T-helper 1 cell treated with Interleukin-12 subunit alpha and Interleukin-12 subunit beta and Interleukin-4 antibody, amounts not matched to agents 30 μg/mL and 1 μg/mL, for 36 hours (primary cell): Measurements from ENCODE around the gene TMIGD3.

Source experiments
- H3K27ac Mint-ChIP-seq: one replicate; pipeline ENCODE4 v1.8.0; 2021; ENCODE audit warnings: mild to moderate bottlenecking, mixed read lengths
- H3K27me3 Mint-ChIP-seq: one replicate; pipeline ENCODE4 v1.8.0; 2021; ENCODE audit warnings: low read depth, mixed read lengths
- H3K36me3 Mint-ChIP-seq: one replicate; pipeline ENCODE4 v1.8.0; 2021; ENCODE audit warnings: low read depth, mixed read lengths
- H3K4me1 Mint-ChIP-seq: one replicate; pipeline ENCODE4 v1.8.0; 2021; ENCODE audit warnings: low read depth, mixed read lengths
- H3K4me3 Mint-ChIP-seq: one replicate; pipeline ENCODE4 v1.8.0; 2021; ENCODE audit warnings: mild to moderate bottlenecking, moderate library complexity, mixed read lengths
- H3K9me3 Mint-ChIP-seq: one replicate; pipeline ENCODE4 v1.8.0; 2021; ENCODE audit warnings: mixed read lengths

Gene TMIGD3

DNA sequence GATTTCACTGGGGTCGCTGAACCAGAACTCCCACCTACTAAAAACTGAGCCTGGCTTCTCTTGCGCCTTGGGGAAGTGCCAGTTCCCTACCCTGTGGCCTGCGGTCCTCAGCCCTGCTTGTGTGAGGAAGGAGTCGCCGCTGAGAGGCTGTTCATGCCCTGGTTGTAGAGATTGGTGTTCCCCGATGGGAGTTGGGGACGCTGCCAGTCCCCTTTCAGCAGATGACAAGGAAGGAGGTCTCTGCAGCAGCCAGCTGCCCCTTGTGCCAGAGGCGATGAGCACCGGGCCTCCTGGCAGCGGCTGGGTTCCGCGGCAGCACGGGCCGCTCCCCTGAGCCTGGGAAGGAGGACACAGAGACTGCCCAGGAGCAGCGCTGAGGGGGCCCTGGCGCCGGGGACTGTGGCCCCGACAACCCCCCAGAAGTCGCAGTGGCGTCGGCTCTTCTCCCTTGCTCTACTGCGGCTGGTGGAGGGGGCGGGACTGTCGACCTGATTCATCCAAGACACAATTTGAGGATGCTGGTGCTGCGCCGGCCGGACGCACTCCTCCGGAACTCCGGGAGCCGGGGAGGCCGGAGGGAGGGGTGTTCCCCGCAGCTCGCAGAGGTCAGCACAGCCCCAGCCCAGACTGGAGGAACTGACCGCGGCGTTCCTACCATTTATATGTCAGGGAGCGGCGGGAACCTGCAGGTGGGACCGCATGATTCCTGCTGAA is 12.0 kb upstream of the TMIGD3 start:
- H3K4me1 Mint-ChIP-seq, result peaks cover 39% of the 10 kb centered on the region
- no peaks in the 10 kb centered on the region for H3K36me3 Mint-ChIP-seq
- no peak overlapping the region for H3K4me3 Mint-ChIP-seq
- no peaks in the 10 kb centered on the region for H3K27me3 Mint-ChIP-seq
- H3K9me3 Mint-ChIP-seq, result no peaks in the 10 kb centered on the region
- H3K27ac Mint-ChIP-seq, result no peak overlapping the region

GRCh38 chr1:111513410-111514020 is 10.1 kb upstream of the TMIGD3 start:
- H3K36me3 Mint-ChIP-seq, result no peaks in the 10 kb centered on the region
- H3K9me3 Mint-ChIP-seq, result no peaks in the 10 kb centered on the region
- H3K27ac Mint-ChIP-seq, result no peak overlapping the region
- H3K27me3 Mint-ChIP-seq, result no peaks in the 10 kb centered on the region
- H3K4me3 Mint-ChIP-seq, result no peak overlapping the region
- peaks cover 44% of the 10 kb centered on the region for H3K4me1 Mint-ChIP-seq

DNA sequence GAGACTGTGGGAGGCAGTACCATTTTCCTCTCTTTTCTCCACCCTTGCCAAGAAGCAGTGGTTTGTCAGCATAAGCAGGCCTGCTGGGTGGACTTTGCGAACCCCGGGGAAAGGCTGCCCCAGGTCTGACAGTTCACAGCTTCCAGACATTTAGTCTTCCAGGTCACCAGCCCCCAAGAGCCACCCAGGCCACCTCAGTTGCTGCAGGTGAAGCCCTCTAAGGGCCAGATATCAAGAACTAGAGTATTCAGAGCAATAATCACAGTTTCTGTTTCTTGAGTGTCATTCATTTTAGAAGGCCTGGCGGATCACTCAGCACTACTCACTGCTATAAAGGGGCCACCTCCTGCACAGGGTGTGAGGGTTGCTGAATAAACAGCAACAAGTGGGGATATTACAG is 9.5 kb upstream of the TMIGD3 start:
- no peak overlapping the region for H3K4me3 Mint-ChIP-seq
- no peak overlapping the region for H3K27ac Mint-ChIP-seq
- peaks cover 47% of the 10 kb centered on the region for H3K4me1 Mint-ChIP-seq
- no peaks in the 10 kb centered on the region for H3K9me3 Mint-ChIP-seq
- H3K27me3 Mint-ChIP-seq, result no peaks in the 10 kb centered on the region
- no peaks in the 10 kb centered on the region for H3K36me3 Mint-ChIP-seq

GRCh38 chr1:111512132-111512889 is 8.9 kb upstream of the TMIGD3 start:
- H3K4me3 Mint-ChIP-seq, result no peak overlapping the region
- H3K4me1 Mint-ChIP-seq, result peaks cover 47% of the 10 kb centered on the region
- no peaks in the 10 kb centered on the region for H3K9me3 Mint-ChIP-seq
- H3K27me3 Mint-ChIP-seq, result no peaks in the 10 kb centered on the region
- no peaks in the 10 kb centered on the region for H3K36me3 Mint-ChIP-seq
- no peak overlapping the region for H3K27ac Mint-ChIP-seq

DNA sequence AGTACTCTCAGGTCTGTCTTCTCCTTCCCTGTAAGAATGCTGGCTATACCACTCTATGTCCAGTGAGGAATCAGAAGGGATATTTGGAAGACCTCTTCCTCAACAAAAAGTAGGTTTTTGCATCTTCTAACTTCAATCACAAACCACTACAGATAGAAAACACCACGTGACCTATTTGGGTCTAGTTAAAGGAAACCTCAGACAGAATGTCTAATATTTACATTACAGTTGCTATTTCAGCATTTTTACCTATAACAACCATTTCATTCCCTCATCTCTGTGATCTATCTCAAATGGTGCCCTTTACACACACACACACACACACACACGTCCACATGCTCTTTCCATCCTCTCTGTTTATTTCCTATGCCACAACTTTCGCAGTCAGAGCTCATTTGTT is 7.9 kb upstream of the TMIGD3 start:
- Mint-ChIP-seq H3K9me3 (no peaks in the 10 kb centered on the region), H3K27me3 (no peaks in the 10 kb centered on the region), H3K36me3 (no peaks in the 10 kb centered on the region), H3K4me1 (peaks cover 42% of the 10 kb centered on the region), H3K27ac (no peak overlapping the region), H3K4me3 (no peak overlapping the region)

GRCh38 chr1:111509997-111510375 is 6.6 kb upstream of the TMIGD3 start:
- no peaks in the 10 kb centered on the region for H3K9me3 Mint-ChIP-seq
- H3K27ac Mint-ChIP-seq, result no peak overlapping the region
- H3K36me3 Mint-ChIP-seq, result no peaks in the 10 kb centered on the region
- H3K27me3 Mint-ChIP-seq, result no peaks in the 10 kb centered on the region
- no peak overlapping the region for H3K4me3 Mint-ChIP-seq
- peaks cover 48% of the 10 kb centered on the region for H3K4me1 Mint-ChIP-seq

- Mint-ChIP-seq H3K4me1 (peaks cover 58% of the 10 kb centered on the region), H3K36me3 (no peaks in the 10 kb centered on the region), H3K27ac (peak overlapping the region; percentile 95), H3K9me3 (no peaks in the 10 kb centered on the region), H3K27me3 (no peaks in the 10 kb centered on the region), H3K4me3 (peak overlapping the region; percentile 80)
Observed at GRCh38 chr1:111507411-111508201, 4.2 kb upstream of the TMIGD3 start.

DNA sequence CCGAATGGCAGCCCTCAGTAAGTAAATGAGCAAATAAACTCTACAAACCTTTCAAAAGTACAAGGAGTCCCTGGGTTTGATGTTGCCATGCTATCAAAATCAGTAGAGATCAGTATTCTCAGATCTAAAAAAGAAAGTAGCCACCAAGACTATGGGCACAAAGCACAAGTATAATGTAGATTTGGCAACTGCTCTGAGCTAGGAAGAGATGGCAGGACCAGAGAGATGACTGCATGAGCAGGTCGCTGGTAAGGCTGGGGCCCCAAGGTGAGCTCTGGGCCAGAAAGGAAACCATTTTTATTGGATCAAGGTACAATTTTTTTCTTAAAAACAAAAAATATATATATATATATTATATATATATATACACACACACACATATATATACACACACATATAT is 3.1 kb upstream of the TMIGD3 start:
- H3K36me3 Mint-ChIP-seq, result no peaks in the 10 kb centered on the region
- H3K4me1 Mint-ChIP-seq, result peaks cover 55% of the 10 kb centered on the region
- H3K9me3 Mint-ChIP-seq, result no peaks in the 10 kb centered on the region
- peak overlapping the region; percentile 40 for H3K4me3 Mint-ChIP-seq
- no peaks in the 10 kb centered on the region for H3K27me3 Mint-ChIP-seq
- peak overlapping the region; percentile 83 for H3K27ac Mint-ChIP-seq

DNA sequence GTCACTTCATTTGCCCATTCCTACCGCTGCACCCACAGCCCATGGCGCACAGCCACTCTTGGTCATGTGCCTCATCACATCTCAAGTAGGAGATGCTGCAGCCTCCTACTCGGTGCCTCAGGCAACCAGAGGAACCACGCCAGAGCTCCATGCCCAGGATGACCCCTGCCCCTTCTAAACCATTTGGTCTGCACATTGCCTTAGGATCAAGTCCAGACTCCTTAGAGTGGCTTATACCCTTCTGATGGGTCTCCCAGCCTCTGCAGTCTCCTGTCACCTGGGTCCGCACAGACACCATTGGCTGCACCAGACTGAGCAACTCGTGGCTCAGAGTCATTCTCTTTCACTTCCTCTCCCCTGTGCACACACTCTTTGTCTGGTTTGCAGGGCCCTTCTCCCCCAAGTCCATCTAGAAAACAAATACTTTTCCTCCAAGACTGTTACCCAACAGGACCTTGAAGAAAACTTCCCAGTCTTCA is 2.2 kb upstream of the TMIGD3 start:
- Mint-ChIP-seq H3K27me3 (no peaks in the 10 kb centered on the region), H3K27ac (peak overlapping the region; percentile 83), H3K9me3 (no peaks in the 10 kb centered on the region), H3K4me3 (peak overlapping the region; percentile 40), H3K36me3 (peaks cover 2% of the 10 kb centered on the region), H3K4me1 (peaks cover 59% of the 10 kb centered on the region)

DNA sequence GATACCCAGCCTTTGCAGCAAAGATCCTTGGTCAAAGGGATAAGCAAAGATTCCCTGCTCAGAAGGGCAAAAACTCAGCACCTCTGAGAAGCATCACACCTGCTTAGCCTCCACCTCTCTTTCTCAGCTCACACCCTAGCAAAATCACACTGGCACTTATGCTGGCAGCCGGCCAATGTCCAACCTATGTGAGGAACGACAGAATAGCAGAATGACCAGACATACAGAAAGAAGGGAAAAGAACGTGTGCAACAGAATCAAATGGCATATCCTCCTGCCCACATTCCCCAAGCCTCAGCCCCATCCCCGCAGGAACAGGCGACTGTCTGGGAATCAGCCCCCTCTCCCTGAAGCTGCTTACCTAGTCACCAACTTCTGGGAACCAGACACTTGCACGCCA is 664 bp upstream of the TMIGD3 start:
- H3K36me3 Mint-ChIP-seq, result peaks cover 5% of the 10 kb centered on the region
- H3K4me1 Mint-ChIP-seq, result peaks cover 58% of the 10 kb centered on the region
- no peak overlapping the region for H3K4me3 Mint-ChIP-seq
- H3K27ac Mint-ChIP-seq, result no peak overlapping the region
- H3K27me3 Mint-ChIP-seq, result peaks cover 5% of the 10 kb centered on the region
- peaks cover 8% of the 10 kb centered on the region for H3K9me3 Mint-ChIP-seq

DNA sequence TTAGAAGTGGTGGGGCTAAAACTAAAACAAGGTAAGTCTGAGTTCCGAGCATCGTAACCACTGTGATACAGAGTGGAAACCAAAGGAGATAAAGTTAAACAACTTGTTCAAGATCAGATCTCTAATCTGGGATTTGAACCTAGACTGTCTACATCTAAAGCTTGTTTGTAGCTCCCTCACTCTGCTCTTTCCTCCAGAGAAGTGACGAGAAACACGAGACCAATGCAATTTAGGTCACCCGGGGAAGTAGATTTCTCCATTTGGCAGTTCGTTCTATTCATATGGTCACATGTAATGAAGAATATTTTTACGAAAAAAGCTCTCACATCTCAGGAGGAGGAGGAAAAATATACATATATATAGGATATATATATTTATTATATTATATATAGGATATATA is 1.8 kb downstream of the TMIGD3 start:
- H3K4me3 Mint-ChIP-seq, result no peak overlapping the region
- peaks cover 56% of the 10 kb centered on the region for H3K4me1 Mint-ChIP-seq
- no peak overlapping the region for H3K27ac Mint-ChIP-seq
- peaks cover 8% of the 10 kb centered on the region for H3K27me3 Mint-ChIP-seq
- peaks cover 13% of the 10 kb centered on the region for H3K36me3 Mint-ChIP-seq
- peaks cover 22% of the 10 kb centered on the region for H3K9me3 Mint-ChIP-seq

DNA sequence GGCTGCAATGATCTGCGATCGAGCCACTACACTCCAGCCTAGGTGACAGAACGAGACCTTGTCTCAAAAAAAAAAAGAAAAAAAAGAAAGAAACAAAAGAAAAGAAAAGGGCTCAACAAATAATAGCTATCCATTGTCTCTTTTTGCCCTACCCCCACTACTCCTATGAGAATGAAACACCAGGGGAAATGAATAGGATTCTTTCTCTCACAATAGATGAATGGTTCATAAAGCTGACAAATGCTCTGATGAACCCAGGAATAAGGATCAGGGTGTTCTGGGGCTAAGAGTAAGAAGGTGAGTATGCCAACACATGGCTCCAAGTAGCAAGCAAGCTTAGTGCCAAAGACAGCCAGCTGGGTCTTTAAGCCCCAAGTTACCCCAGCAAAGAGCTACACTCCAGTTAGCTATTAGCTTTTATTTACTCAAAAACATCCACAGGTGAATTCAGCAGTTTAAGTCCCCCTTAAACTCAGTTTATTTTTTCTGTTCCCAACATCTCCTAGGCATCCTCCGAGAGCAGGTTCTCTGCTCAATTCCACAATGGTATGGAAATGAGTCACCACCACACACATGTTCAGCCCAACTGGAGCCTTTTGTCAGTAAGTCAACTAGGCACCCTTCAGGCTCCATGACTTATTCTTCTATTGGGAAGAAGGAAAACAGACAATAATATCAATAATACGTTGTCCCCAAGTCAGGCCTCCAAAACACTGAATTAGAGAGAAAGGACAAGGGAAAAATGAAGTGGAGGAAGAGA is 4.2 kb downstream of the TMIGD3 start:
- peaks cover 12% of the 10 kb centered on the region for H3K27me3 Mint-ChIP-seq
- H3K36me3 Mint-ChIP-seq, result peaks cover 26% of the 10 kb centered on the region
- no peak overlapping the region for H3K27ac Mint-ChIP-seq

GRCh38 chr1:111497592-111497991 is 5.8 kb downstream of the TMIGD3 start:
- Mint-ChIP-seq H3K9me3 (peaks cover 52% of the 10 kb centered on the region), H3K4me3 (peak overlapping the region; percentile 53), H3K36me3 (peaks cover 26% of the 10 kb centered on the region), H3K27ac (peak overlapping the region; percentile 49), H3K4me1 (peaks cover 28% of the 10 kb centered on the region), H3K27me3 (peaks cover 23% of the 10 kb centered on the region)

More for the DNA sequence above, 4.2 kb downstream of the TMIGD3 start:
- peaks cover 43% of the 10 kb centered on the region for H3K4me1 Mint-ChIP-seq
- no peak overlapping the region for H3K4me3 Mint-ChIP-seq
- H3K9me3 Mint-ChIP-seq, result peaks cover 46% of the 10 kb centered on the region

- Mint-ChIP-seq H3K36me3 (peaks cover 28% of the 10 kb centered on the region), H3K9me3 (peaks cover 52% of the 10 kb centered on the region), H3K4me1 (peaks cover 24% of the 10 kb centered on the region), H3K4me3 (no peak overlapping the region), H3K27ac (peak overlapping the region; percentile 52), H3K27me3 (peaks cover 26% of the 10 kb centered on the region)
Observed at GRCh38 chr1:111496398-111496797, 7.0 kb downstream of the TMIGD3 start.
